CD4-positive, alpha-beta T cell treated with Interleukin-17A for 1 hour (primary cell): Measurements from ENCODE around the gene SND1.

Source experiments
- DNase-seq: peaks from one replicate; pipeline ENCODE4 v3.0.0-alpha.2; 2020

Gene SND1

DNA sequence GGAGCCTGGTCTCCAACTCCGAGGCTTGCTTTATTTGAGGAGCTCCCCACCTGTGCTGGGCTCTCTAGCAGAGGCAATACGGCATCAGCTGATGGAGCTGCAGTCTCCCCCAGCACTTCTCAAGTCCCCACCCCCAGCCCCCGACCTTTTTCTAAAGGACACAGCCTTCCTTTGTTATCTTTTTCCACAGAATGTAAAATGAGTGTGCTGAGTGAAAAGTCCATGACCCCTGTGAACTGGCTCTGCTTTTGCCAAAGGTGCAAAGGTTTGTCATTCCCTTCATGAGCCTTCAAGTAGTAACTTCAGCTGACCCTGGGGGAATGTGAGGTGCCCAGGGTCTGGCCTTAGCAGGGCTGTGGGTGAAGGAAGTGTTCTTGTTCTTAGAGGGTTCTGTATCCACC, 353.8 kb downstream of the SND1 start:
- DNase-seq: no peak

DNA sequence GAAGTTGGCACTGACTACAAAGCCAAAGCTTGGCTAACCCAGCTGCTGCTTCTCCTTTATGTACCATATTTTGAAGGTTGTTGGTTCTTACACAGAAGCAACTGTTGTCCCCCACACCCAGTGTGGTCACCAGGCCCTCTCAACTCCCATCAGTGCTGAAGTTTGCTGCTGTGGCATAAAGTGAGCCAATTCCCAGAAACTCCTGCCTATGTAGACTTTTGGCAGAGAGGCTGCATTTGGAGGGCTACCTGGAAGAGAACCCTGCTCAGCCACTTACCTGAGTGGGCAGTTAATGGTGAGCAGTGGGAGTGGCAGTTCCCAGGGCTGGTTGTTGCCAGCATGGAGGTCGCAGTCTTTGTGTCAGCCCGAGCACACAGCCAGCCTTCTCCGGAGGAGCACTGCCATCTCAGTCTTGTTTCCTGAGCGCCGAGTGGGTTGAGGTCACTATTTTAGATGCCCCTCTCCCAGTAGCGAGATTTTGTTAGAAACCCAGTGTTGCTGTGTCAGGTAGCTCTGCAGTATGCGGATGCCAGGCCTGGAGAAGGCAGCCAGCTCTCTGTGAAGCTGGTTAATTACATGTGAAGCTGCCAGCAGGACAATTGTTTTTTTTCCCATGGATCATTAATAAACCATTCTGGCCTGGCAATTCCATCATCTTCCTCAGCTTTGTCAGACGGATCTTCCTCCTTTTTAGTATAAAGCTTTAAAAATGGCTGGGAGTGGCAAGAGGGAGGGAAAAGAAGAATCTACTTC, 354.7 kb downstream of the SND1 start:
- no peak for DNase-seq

DNA sequence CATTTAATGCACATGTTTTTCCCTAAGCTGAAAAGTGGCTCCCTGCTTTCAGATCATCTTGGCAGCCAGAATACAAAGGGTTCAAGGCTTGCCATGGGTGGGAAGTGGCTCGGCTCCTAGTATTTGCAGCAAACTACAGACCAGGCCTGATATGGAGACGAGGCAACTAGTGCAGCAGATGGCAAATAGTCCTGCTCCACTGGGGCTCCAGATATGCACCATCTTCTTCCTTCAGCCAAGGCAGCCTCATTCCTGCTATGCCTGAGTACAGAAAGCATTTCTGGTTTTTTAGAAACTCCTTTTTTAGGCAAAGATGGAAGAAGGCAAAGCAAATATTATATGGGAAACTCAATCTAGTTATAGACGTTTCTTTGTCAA, 355.3 kb downstream of the SND1 start:
- DNase-seq: no peak

DNA sequence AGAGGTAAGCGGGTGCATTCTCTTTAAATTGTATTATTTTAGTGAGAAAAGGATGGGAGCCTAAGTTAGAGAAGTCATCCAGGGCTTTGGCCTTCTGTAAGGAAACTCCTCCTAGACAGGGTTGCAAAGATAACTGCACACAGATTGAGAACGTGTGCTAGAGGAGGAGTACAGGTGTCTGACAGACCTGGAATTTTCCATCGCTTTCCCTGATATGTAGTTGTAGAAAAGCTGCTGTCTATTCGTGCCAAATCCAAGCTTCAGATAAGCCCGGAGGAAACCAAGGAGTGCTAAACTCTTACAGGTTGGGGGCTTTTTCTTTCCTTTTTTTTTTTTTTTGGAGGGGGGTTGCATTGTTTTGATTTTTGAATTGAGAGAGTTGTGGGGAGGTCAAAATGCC, 356.1 kb downstream of the SND1 start:
- DNase-seq: no peak

DNA sequence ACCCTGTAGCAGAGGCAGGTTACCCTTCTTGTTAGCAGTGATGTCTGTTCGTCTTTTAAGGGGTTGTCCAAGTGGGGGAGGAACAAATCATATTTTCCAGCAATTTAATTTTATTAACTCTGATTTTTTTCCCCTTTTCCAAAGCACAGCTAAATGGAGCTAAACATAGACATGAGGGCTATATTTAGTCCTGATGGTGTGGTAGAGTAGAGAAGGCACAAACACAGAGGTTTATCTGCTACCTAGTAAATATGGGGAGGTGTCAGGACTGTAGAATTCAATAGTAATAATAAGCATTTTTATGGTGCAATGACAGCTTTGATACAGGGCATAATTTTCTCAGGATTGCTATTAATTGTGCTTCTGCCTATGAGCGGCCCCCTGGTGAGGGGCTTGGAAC, 356.8 kb downstream of the SND1 start:
- DNase-seq: no peak

DNA sequence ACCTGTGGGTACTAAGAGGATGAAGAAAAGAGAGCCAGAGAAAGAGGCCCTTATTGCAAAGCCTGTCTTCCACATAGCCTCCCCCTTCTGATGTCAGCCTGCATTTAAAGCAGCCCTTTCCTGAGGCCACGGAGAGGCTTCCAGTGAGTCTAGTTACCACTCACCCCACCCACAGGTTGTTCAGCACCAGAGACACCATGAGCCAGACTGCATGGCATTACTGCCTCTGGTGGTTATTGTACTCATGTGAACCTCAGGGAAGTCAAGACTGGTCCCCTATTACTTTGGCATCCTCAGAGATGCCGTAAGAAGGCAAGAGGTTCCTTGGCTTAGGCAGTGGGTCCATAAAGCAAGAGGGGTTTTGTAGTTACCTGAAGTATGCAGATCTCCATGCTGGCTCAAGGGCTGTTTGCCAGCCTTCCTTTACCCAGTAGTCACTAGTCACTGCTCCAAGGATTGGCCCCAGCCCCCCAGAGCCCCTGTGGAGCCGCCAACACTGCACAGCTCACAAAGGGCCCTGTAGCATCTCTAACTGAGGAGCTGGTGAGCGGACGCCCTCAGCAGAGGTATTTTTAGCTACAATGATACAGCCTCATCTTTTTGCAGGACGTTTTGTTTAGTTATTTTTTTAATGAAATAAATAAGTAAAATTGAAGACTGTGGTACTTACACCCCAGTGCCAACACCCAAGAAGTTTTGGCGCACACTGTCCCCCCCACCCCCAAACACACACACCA, 358.6 kb downstream of the SND1 start:
- DNase-seq: no peak

DNA sequence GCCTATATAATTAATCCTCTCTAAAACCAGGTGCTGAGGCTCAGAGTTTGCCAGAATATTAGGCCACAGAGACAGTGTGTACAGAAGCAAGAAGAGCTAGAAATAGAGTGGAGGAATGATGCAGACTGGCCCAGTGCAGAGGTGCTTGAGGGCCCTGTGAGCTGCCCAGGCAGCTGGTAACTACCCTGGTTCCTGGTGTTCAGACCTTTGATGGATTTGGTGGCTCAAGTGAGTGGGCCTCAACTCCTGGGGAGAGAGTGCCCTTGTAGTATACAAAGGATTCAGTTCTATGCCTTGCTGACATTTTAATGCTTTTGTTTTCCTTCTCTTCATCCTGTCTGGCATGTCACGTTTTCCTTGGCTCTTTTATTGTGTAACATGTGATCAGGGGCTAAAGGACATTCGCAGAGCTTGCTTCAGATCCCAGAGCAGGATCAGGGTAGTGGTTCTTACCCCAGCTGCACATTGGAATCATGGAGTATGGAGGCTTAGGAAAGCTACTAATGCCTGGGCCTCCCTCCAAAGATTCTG, 359.2 kb downstream of the SND1 start:
- DNase-seq: no peak

DNA sequence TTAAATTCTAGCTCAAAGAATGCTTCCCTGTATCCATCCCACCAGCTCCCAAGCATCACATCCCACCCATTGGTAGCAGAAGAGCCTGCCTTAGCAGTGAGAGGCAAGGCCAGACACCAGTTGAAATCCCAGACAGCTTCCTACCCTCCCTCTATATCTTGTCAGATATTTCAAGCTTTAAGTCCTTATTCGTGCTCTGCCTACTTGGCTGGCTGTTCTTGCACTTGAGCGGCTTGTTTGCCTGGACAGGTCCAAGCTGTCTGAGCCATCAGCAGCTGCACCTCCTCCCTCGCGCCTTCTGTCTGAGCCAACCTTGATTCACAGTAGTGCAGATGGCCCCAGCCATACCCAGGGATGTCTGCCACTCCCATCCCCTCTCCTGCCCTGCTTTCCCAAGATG, 362.8 kb downstream of the SND1 start:
- DNase-seq: no peak

DNA sequence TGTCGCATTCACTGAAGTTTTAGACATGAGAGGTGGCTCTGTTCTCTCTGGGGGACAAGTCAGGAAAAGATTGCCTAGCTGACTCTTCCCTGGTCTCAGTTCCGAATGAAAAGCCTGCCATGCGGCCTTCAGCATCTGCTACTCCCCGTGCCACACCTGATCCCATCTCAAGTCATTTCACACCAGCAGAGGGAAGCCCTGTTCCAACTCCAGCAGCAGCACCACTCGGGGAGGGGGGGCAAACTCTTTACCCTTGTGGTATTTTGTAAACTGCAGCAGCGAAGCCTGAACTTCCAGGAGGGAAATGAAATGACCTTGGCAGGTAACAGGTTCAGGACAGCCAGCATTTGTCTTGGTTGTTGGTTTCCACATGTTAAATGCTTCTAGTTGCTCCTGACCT, 365.5 kb downstream of the SND1 start:
- no peak for DNase-seq

DNA sequence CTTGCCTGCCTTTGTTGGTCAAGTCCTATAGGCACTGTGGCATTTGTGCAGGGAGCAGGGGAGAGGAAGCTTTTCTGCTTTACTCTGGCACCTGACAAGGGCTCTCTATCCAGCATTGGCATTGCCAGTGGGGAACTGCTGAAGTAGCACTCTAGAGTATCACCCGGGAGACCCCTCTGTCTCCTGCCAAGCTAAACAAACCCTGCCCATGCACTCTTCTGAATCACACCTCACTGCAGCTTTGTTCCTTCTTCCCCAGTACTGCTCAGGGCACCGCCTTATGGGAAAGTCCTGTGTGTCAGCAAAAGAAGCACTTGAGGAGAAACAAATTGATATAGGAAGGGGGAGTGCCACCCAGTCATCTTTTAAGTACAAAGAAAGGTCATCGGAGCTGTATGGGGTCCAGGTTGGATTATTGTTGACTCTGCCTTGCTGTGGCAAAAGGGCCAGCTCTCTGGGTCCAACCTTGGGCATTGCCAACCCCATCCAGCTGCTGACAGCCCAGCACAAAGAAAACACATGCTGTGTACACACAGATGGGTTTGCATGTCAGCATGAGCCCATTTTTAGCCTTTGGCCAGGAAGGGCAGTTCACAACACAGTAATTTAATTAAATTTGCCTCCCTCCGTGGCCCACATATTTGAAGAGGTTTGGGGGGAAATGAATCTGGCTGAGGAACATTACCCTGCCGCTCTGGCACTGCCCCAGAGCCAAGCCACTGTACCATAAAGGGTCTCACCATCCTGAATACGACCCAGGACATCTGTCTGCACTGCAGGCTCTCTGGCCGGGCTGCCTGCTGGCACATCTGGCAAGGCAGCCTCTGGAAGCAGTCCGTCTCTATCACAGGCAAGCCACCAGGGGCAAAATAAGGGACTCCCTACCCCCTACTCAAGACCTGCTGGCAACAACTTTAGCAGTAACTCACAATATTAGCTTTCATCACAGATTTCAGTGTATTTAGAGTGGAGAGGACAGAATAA, 366.2 kb downstream of the SND1 start:
- no peak for DNase-seq

DNA sequence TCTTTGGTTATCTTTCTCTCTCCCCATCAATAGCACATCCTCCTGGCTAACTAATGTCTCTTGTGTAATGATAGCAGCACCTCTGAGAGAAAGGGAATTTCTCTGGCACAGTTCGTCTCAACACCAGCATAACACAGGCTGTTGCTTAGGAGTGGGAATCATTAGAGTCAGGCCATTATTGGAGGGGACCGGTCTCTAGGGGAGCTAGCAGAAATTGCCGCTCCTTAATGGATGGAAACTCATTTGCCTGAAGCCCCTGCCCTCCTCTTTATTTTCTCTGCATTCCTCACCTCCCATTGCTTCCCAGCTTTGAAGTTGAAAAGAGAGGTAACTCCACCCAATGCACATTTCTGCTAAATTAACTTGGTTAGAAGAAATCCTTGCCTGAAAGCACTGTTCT, 367.3 kb downstream of the SND1 start:
- no peak for DNase-seq

DNA sequence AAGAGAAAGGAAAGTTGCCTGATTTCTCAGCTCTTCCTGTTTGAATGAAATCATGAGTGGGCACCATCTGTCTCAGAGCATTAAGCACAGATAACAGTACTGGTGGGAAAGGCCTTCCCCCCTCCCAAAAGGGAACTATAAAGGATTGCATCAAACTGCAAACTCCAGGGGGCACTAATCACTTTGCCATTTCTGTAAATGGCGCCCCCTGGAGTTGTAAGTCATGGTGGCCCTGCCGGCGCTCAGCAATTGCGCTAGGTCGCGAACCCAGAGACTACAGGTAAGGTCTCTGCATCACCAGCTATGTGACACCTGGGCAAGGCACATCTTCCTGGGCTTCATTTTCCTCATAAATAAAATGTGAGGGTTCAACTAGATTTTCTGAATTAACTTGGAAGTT, 368.2 kb downstream of the SND1 start:
- DNase-seq: peak; percentile 9

DNA sequence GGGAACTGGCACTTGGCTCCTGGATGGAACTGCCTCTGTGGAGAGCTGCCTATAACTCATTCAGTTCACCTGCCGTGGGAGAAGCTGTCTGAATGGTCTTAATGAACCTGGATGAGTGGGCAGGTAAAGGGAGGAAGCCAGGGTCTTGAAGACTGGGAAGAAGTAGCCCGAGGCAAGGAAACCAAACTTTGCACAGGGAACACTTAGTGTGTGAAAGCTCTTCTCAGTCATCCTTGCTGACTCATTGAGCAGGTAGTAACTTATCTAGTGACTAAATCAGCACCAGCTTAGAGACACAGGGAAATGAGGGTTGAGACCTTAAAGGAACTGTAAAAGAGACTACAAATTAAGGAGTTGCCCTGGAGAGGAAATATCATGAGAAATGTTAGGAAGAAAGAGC, 369.4 kb downstream of the SND1 start:
- DNase-seq: no peak

DNA sequence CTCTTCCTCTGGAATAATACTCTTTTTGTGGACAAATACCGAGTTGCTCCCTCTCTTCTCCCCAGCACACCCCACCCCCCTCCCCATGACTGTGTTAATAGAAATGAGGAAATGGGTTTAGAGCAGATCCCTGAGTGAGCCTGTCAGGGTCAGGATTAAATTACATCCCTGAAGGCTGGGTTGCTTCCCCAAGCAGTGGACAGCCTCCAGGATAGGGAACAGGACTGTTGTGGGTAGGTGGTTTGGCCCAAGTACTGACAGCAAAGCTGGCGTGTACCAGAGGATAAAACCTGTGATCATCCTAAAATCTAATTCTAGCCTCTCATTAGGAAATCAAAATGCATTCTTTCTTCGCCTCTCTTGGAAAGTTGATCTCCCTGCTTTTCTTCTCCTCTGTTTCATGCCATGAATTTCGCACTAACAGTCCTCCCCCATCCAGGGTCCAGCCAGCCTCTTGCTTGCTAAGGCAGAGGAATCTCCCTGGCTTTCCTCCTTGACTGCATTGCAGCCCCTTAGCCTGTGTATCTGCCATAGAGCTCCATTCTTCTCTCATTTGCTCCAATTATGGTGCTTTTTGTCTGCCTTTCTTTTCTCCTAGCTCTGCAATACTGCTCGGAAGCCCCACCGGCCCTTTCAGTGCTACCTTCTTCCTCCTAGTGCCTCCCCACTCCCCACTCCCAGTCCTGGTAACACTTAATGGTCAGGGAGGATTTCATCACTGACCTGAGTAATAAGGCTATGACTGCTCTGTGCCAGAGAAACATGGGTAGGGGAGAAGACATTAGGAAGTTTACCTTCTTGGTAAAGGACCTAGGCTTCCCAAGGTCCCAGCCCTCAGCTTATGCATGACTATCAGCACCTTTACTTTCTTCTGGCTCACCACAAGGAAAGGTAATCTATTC, 370.9 kb downstream of the SND1 start:
- DNase-seq: no peak

DNA sequence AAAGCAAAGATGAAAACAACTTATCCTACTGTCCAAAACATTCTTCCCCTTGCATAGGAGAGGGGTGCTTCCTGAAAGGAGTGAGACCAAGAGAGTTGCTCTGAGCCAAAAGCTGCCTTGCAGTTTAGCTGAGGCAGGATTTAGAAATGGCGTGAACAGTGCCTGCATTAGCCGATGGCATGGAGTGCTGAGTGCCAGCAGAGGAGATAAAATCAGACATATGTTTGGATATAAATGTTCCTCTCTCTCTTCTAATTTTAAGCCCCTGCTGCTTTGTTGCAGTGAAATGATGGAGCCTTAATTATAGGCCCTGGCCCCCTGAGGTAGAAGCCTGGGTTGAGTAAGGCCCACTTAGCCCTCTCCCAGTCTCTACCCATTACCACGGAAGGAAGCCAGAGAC, 372.2 kb downstream of the SND1 start:
- DNase-seq: no peak

DNA sequence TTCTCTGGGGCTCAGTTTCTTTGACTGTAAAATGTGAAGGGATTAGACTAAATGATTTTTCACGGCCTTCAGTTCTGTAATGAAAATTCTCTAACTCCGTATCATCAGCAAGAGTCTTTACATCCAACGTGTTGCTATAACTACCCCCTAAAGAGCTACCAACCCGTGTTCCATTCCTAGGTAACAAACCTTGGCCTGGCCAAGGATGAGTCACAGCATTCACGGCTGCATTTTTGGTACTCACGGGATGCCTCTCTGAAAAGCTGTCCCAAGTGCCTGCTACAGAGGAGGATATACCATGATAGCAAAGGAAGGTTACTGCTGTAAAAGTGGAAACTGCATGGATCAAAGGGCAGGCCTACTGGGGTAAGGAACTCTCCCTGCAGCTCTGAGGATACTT, 373.4 kb downstream of the SND1 start:
- DNase-seq: no peak

DNA sequence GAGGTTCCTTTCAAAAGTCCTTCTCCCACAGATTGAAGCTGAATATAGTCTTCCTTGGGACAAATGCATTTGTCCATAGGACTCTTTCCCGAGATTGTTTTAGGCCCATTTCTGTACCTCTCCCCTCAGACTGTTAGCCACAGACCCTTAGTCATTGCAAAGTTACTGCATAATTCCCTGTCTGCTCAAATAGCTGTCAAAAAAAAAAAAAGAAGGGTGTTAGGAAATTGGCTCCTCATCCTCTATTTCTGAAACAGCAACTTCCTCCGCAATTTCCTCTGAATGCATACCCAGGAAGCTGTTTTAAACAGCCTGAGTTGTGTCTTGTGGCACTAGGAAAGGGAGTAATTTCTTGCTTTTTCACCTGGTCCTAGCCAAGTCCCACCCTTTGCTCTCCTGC, 373.8 kb downstream of the SND1 start:
- no peak for DNase-seq

DNA sequence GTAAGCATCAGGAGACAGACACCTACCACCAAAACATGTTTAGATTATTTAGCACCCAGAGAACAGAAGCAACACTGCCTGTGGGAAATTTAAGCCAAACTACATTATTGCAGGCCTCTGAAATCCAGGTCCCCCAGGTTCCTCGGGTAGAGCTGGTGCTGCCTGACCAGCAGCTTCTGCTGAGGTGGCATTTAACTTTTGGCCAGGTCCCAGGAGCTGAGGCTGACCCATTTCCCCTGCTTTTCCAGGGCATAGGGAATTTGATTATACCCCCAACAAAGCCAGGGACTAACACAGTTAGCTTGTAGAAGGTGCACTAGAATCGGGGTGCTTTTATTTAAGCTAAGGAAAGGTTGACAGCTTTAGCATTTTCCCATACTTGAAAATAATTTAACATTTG, 374.6 kb downstream of the SND1 start:
- no peak for DNase-seq

DNA sequence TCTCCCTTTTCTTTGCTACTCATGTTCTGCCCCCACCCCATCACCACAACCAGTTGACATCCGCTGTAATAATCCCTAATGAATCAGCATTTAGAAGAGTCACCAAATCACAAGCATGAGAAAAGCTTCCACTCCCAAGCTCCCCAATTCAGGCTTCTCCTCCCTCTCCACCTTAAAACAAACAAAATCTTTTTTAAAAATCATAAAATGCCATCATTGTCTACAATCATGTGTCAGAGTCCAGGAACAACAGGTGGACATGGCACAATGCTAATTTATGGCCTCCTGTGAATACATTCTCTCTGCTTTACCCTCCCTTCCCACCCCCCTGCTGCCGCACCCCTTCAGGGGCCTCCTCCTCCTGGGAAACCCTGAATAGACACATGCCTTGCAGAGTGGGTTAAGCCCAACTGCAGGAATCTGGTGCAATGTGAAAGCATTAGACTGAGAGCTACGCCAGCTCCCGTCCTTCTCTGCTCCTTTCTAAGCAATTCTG, 375.5 kb downstream of the SND1 start:
- no peak for DNase-seq

DNA sequence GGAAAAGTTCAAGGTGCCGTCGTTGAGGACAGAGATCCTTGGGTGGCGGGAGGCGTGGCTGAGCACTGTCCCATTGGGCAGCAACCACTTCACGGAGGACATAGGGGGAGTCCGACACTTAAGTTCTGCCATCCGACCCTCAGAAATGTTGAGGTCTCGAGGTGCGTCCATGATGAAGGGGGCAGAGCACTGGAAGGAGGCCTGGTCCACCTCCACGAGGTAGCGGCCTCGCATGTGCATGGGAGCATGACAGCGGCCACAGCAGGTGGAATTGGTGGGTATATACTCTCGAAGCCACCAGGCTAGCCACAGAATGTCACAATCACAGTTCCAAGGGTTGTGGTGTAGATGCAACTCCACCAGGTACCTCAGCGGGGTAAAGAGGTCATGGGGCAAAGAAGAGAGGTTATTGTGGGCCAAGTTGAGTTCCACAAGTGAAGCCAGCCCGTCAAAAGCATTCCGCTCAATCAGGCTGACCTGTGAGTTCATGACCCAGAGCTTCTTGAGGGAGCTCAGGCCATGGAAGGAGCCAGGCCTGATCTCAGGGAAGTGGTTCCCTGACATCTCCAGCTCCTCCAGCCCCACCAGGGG, 377.5 kb downstream of the SND1 start:
- no peak for DNase-seq

DNA sequence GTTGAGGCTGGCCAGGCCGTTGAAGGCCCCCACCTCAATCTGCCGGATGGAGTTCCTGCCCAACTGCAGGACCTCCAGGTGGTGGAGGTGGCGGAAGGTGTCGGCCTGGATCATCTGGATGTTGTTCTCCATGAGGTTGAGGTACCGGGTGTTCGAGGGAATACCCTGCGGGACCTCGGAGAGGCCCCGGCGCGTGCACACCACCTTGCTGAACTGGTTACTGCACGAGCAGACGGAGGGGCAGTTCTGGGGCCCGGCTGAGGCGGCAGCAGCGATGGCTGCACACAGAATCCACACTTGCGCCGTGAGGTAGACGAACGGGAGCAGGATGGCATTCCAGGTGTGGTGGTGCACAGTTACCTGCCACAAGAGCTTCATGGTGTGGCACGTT, 378.3 kb downstream of the SND1 start:
- no peak for DNase-seq
